ENCODE results near the gene GAGE13.
"Not testable (repeated sequence)": the region's sequence is repeated elsewhere in the genome, so short reads cannot be mapped to it uniquely, and the experiment has no call there.

The GAGE13 gene

GRCh38 chrX:49308604-49309269 lies 22.6 kb upstream of the GAGE13 start:
- in situ Hi-C loops (cut with HindIII; ENCODE audit: low pct_ligation_motif_present, low sequenced_read_pairs): no loop called here
- Histone ChIP-seq H3K4me3 (ENCODE audit: low read depth, low read length) (no peak overlapping the region), H3K36me3 (replicated peaks) (no peaks in the 10 kb centered on the region), H3K27ac (no peak overlapping the region), H3K27me3 (replicated peaks) (no peaks in the 10 kb centered on the region)
- TF ChIP-seq CTCF (IDR thresholded peaks at IDR 0.05; ENCODE audit: low read depth, low read length, missing control alignments): no peak
- DNase-seq: no peak

DNA sequence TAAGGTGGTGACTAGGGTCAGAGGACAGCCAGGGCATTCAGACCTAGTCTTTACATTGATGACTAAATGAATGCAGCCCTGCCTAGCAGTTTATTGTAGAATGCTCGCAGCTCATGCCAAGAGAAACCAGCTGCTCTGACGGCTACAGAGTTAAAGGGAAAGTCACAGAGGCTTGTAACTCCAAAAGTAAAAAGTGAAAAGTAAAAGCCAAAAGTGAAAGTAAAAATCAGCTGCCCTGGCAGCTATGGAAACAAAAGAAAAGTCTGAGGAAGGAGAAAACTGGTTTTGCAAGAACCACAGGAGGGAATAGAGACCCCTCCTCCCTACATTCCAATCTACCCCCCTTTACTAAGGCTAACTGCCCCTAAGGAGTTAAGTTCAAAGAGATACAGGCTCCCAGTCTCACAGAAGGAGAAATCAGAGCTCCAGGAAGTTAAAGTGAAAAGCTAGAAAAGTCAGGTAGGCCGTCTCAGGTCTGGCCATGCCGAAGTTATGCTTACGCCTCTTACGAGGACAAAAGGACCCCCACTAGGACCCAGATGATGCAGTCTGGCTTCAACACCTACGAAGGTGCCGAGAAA lies 21.9 kb upstream of the GAGE13 start:
- no peak for TF ChIP-seq CTCF (IDR thresholded peaks at IDR 0.05; ENCODE audit: low read depth, low read length, missing control alignments)
- Histone ChIP-seq H3K36me3 (replicated peaks) (no peaks in the 10 kb centered on the region), H3K27me3 (replicated peaks) (no peaks in the 10 kb centered on the region), H3K27ac (no peak overlapping the region), H3K4me3 (ENCODE audit: low read depth, low read length) (peak overlapping the region; percentile 29)
- peak; percentile 6 for DNase-seq
- in situ Hi-C loops (cut with HindIII; ENCODE audit: low pct_ligation_motif_present, low sequenced_read_pairs): no loop called here

- DNase-seq: no peak
- in situ Hi-C loops (cut with HindIII; ENCODE audit: low pct_ligation_motif_present, low sequenced_read_pairs): no loop called here
- Histone ChIP-seq H3K27ac (no peak overlapping the region), H3K4me3 (ENCODE audit: low read depth, low read length) (no peak overlapping the region), H3K27me3 (replicated peaks) (no peaks in the 10 kb centered on the region), H3K36me3 (replicated peaks) (no peaks in the 10 kb centered on the region)
- TF ChIP-seq CTCF (IDR thresholded peaks at IDR 0.05; ENCODE audit: low read depth, low read length, missing control alignments): no peak
Observed at GRCh38 chrX:49310371-49310770, 21.0 kb upstream of the GAGE13 start.

DNA sequence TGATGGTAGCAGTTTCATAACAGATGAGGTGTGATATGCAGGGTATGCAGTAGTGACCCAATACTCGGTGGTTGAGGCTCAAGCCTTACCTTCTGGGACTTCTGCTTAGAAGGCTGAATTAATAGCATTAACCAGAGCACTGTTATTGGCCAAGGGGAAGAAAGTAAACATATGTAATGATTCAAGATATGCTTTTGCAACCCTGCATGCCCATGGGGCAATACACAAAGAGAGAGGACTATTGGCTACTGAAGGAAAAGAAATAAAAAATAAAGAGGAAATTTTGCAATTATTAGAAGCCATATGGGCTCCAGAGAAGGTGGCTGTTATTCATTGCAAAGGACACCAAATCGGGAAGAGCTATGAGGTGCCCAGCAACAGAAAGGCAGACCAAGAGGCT lies 19.2 kb upstream of the GAGE13 start:
- in situ Hi-C loops (cut with HindIII; ENCODE audit: low pct_ligation_motif_present, low sequenced_read_pairs): no loop called here
- Histone ChIP-seq H3K36me3 (replicated peaks) (no peaks in the 10 kb centered on the region), H3K27ac (no peak overlapping the region), H3K4me3 (ENCODE audit: low read depth, low read length) (no peak overlapping the region), H3K27me3 (replicated peaks) (no peaks in the 10 kb centered on the region)
- no peak for TF ChIP-seq CTCF (IDR thresholded peaks at IDR 0.05; ENCODE audit: low read depth, low read length, missing control alignments)
- no peak for DNase-seq

DNA sequence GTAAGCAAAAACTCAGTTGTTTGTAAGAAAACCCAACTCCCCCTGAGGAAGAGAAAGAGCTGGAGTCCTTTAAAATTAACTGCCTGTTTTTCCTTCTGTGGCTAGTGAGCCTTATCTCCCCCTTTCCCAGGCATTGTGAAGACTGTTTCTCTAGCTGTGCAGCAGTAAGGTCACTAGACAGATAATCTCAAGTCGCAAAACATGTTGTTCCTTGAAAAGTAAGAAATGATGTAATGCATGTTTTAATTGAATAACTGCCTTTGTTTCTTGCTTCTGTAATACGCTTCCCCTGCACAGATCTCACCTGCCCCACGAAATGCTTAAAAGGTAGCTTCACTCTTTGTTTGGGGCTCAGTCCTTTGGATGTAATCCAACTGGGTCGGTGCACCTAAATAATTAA lies 15.3 kb upstream of the GAGE13 start:
- H3K36me3 ChIP-seq (replicated peaks): no peaks in the 10 kb centered on the region
- DNase-seq: no peak
- no peak overlapping the region for H3K27ac ChIP-seq
- no peak overlapping the region for H3K4me3 ChIP-seq (ENCODE audit: low read depth, low read length)
- in situ Hi-C loops (cut with HindIII; ENCODE audit: low pct_ligation_motif_present, low sequenced_read_pairs): no loop called here
- no peak for TF ChIP-seq CTCF (IDR thresholded peaks at IDR 0.05; ENCODE audit: low read depth, low read length, missing control alignments)
- H3K27me3 ChIP-seq (replicated peaks): no peaks in the 10 kb centered on the region

- H3K36me3 ChIP-seq (replicated peaks); H3K27me3 ChIP-seq (replicated peaks); H3K27ac ChIP-seq; H3K4me3 ChIP-seq (ENCODE audit: low read depth, low read length); DNase-seq; in situ Hi-C loops (cut with HindIII; ENCODE audit: low pct_ligation_motif_present, low sequenced_read_pairs): not testable (repeated sequence)
Observed at GRCh38 chrX:49321737-49322136, 9.6 kb upstream of the GAGE13 start, which contains the start of gene GAGE12J. TSS of gene GAGE12J (plus strand) at chrX:49322037. CDS start at chrX:49323194, 1,157 bp downstream.

DNA sequence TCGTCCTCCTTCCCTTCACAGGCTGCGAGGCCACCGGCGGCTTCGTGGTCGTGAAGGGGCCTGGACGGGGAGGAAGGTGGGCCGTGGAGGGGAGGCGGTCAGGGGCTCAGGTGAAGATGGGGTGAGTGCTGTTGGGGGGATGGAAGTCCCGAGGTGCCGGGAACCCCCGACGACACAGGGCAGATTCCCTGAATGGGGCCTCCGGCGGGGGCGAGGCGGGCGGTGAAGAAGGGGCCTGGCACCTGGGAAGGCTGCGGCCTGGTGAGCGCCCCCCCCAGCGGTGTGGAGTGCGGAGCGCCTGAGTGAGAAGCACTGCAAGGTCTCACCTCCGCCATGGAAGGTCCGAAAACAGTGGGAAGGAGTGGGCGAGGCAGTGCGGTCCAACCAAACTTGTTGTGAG lies 9.1 kb upstream of the GAGE13 start:
- H3K27ac ChIP-seq; DNase-seq; H3K4me3 ChIP-seq (ENCODE audit: low read depth, low read length); H3K36me3 ChIP-seq (replicated peaks); in situ Hi-C loops (cut with HindIII; ENCODE audit: low pct_ligation_motif_present, low sequenced_read_pairs); H3K27me3 ChIP-seq (replicated peaks): not testable (repeated sequence)

- H3K4me3 ChIP-seq (ENCODE audit: low read depth, low read length); H3K27ac ChIP-seq; H3K27me3 ChIP-seq (replicated peaks); H3K36me3 ChIP-seq (replicated peaks); DNase-seq; in situ Hi-C loops (cut with HindIII; ENCODE audit: low pct_ligation_motif_present, low sequenced_read_pairs): not testable (repeated sequence)
Observed at GRCh38 chrX:49323735-49324134, 7.6 kb upstream of the GAGE13 start.

- H3K4me3 ChIP-seq (ENCODE audit: low read depth, low read length); in situ Hi-C loops (cut with HindIII; ENCODE audit: low pct_ligation_motif_present, low sequenced_read_pairs); H3K27ac ChIP-seq; H3K36me3 ChIP-seq (replicated peaks); DNase-seq; H3K27me3 ChIP-seq (replicated peaks): not testable (repeated sequence)
Observed at GRCh38 chrX:49330421-49330820, 961 bp upstream of the GAGE13 start.

All from brain microvascular endothelial cell (primary cell).